GM06990 (cell line): ENCODE measurements around the gene TSHZ3.

Source experiments
- DNase-seq: peaks from one replicate; pipeline ENCODE4 v3.0.0-alpha.2; 2011; ENCODE audit not compliant: insufficient read length; ENCODE audit errors: extremely low read depth
- H3K27me3 ChIP-seq: replicated peaks from 2 replicates; pipeline ENCODE4 v1.6.0; 2011; ENCODE audit warnings: low read length; ENCODE audit not compliant: control insufficient read depth, insufficient read depth
- H3K36me3 ChIP-seq: 2 replicates; pipeline ENCODE4 v1.5.1; 2011; ENCODE audit warnings: low read length; ENCODE audit not compliant: control insufficient read depth, insufficient read depth
- H3K4me3 ChIP-seq: replicated peaks from 2 replicates; pipeline ENCODE4 v1.5.1; 2011; ENCODE audit warnings: low read depth, mild to moderate bottlenecking, control low read depth, low read length
- TF ChIP-seq, protein P1 (sequence below): IDR thresholded peaks from 2 replicates; pipeline ENCODE4 v1.5.1; 2011; ENCODE audit warnings: low read length, control low read depth, mild to moderate bottlenecking, inconsistent platforms; ENCODE audit not compliant: insufficient read depth, poor library complexity, severe bottlenecking

TSHZ3 gene

DNA sequence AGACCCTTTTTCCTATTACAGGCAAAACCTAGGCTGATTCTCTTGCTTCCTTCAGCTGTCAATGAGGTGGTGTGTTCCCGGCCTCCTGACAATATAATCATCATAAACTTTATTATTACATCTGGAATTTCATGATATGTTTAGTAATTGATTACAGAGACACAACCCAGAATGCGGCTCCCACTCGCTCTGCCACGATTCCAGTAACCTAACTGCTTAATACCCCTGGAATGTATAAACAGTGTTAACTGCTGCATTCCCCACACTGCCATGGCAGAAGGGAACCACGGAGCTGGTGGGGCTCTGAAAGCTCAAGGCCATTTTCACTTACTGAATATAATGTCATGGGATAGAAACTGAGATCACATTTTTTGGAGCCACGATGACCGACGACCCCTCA, 17.1 kb downstream of the TSHZ3 start:
- Histone ChIP-seq H3K27me3 (no peaks in the 10 kb centered on the region), H3K4me3 (no peak overlapping the region), H3K36me3 (no peaks in the 10 kb centered on the region)
- TF ChIP-seq, protein P1, sequence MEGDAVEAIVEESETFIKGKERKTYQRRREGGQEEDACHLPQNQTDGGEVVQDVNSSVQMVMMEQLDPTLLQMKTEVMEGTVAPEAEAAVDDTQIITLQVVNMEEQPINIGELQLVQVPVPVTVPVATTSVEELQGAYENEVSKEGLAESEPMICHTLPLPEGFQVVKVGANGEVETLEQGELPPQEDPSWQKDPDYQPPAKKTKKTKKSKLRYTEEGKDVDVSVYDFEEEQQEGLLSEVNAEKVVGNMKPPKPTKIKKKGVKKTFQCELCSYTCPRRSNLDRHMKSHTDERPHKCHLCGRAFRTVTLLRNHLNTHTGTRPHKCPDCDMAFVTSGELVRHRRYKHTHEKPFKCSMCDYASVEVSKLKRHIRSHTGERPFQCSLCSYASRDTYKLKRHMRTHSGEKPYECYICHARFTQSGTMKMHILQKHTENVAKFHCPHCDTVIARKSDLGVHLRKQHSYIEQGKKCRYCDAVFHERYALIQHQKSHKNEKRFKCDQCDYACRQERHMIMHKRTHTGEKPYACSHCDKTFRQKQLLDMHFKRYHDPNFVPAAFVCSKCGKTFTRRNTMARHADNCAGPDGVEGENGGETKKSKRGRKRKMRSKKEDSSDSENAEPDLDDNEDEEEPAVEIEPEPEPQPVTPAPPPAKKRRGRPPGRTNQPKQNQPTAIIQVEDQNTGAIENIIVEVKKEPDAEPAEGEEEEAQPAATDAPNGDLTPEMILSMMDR, result no peak
- no peak for DNase-seq

DNA sequence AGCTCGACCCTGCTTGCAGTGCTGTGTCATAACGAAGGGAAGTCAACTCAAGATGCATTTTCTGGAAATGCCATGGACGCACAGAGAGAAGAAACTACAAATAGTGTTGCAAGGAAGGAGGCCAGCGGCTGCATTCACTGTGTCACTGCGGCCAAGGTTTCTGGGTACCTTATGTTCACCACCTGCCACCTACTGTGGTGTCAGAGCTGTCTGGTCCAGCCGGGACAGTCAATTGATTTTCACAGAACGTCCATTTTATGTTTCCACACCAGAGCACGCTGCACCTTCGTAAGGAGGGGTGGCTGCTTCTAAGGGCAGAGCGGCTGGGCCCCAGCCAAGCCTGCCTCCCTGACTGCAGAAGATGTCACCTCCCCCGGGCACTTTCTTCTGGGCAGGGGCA, 17.7 kb downstream of the TSHZ3 start:
- no peak overlapping the region for H3K4me3 ChIP-seq
- TF ChIP-seq, protein P1, result no peak
- H3K27me3 ChIP-seq, result no peaks in the 10 kb centered on the region
- DNase-seq, result no peak
- no peaks in the 10 kb centered on the region for H3K36me3 ChIP-seq

DNA sequence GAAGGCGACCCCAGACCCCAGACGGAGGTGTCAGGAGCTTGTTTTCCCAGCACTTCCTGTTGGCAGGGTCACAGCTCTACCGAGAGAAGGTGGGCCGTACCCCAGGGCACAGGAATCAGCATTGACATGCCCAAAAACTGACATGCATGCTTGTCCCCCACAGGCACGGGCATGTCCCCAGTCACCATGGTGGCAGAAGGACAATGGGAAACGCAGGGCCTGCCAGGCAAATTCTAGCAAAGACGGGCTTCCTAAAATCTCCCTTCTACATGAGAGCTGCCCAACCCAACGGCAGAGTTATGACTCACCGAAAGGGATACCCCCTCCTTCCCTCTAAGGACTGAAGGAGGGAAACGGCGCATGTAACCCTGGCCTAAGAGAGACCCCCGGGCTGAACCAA, 18.5 kb downstream of the TSHZ3 start:
- Histone ChIP-seq H3K36me3 (no peaks in the 10 kb centered on the region), H3K27me3 (no peaks in the 10 kb centered on the region)

DNA sequence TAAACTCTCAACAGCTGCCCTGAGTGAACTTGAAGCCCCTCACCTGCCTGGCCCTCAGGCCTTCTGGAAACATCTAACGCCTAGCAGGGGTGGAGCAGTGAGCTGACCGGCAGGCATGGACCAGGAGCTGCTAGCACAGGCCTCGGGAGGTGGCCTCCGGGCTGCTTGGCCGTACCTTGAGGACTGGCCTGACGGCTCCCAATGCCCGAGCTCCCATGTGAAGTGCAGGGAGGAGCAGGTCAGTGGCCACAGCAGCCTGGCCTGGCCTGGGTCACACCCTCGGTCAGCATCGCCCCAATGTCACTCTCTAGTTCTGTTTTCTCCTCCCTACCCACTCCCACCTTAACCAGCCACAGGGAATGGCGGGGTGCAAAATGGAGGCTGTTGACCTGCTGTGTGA, 19.0 kb downstream of the TSHZ3 start:
- Histone ChIP-seq H3K4me3 (no peak overlapping the region), H3K27me3 (no peaks in the 10 kb centered on the region), H3K36me3 (no peaks in the 10 kb centered on the region)
- TF ChIP-seq, protein P1, result no peak
- no peak for DNase-seq

More for the DNA sequence above, 18.5 kb downstream of the TSHZ3 start:
- TF ChIP-seq, protein P1, result no peak
- DNase-seq, result no peak
- H3K4me3 ChIP-seq, result no peak overlapping the region

DNA sequence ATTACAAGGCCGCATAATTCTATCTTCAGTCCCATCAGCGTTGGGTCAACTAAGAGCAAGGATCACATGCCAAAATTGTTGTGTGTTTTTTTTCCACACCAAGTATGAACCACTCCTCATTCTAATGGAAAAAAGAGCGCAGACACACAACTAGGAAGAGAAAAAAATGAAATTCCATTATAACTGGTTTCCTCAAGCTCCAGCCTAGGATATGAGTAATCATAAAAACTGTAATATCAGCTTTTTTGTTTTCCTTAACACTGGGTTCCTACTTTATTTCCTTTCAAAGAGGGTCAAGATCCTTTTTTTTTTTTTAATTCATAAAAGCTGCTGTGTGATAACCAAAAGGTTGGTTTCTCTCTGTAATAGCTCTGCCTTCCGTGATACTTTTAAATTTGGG, 19.4 kb downstream of the TSHZ3 start:
- Histone ChIP-seq H3K27me3 (no peaks in the 10 kb centered on the region), H3K4me3 (no peak overlapping the region), H3K36me3 (no peaks in the 10 kb centered on the region)
- no peak for DNase-seq
- TF ChIP-seq, protein P1, result no peak

DNA sequence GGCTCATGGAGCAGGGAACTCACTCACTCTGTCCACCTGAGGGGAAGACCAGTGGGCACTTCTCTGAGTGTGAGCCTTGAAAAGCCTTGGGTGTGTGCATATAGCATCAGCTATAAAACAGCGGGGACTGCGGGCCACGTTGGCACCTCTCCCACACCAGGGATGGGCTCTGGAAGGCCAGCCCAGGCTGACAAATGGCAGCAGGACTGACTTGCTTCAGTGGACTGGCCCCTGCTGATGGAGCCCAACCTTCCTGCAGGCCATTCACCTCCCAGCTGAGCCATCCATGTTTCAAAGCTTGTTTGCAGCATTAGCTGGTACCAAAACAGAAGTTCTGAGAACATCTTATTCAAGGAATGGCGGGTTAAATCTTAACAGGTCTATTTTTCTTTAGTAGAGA, 21.0 kb downstream of the TSHZ3 start:
- H3K27me3 ChIP-seq, result no peaks in the 10 kb centered on the region

More for the DNA sequence above, 21.0 kb downstream of the TSHZ3 start:
- Histone ChIP-seq H3K4me3 (no peak overlapping the region), H3K36me3 (no peaks in the 10 kb centered on the region)
- TF ChIP-seq, protein P1, result no peak
- DNase-seq, result no peak
